HUES6 (cell line): ENCODE measurements around the gene DNAJC15.
"Not testable (repeated sequence)": the region's sequence is repeated elsewhere in the genome, so short reads cannot be mapped to it uniquely, and the experiment has no call there.

Experiments
- H3K27ac ChIP-seq: 2 replicates; pipeline ENCODE4 v1.7.0; 2013; ENCODE audit warnings: low read depth, mild to moderate bottlenecking, low read length, inconsistent platforms
- H3K27me3 ChIP-seq: 2 replicates; pipeline ENCODE4 v1.6.1; 2013; ENCODE audit warnings: low read length; ENCODE audit not compliant: control insufficient read depth, insufficient read depth
- H3K36me3 ChIP-seq: 2 replicates; pipeline ENCODE4 v1.6.1; 2013; ENCODE audit warnings: low read length; ENCODE audit not compliant: control insufficient read depth, insufficient read depth
- H3K4me1 ChIP-seq: 2 replicates; pipeline ENCODE4 v1.6.1; 2013; ENCODE audit warnings: low read length; ENCODE audit not compliant: control insufficient read depth, insufficient read depth
- H3K4me3 ChIP-seq: 2 replicates; pipeline ENCODE4 v1.5.1; 2013; ENCODE audit warnings: low read depth, low read length
- H3K9ac ChIP-seq: one replicate; pipeline ENCODE4 v1.6.1; 2013; ENCODE audit warnings: mild to moderate bottlenecking, low read length
- H3K9me3 ChIP-seq: 2 replicates; pipeline ENCODE4 v1.6.1; 2013; ENCODE audit warnings: low read depth, low read length; ENCODE audit not compliant: control insufficient read depth, insufficient read depth

DNAJC15 gene

DNA sequence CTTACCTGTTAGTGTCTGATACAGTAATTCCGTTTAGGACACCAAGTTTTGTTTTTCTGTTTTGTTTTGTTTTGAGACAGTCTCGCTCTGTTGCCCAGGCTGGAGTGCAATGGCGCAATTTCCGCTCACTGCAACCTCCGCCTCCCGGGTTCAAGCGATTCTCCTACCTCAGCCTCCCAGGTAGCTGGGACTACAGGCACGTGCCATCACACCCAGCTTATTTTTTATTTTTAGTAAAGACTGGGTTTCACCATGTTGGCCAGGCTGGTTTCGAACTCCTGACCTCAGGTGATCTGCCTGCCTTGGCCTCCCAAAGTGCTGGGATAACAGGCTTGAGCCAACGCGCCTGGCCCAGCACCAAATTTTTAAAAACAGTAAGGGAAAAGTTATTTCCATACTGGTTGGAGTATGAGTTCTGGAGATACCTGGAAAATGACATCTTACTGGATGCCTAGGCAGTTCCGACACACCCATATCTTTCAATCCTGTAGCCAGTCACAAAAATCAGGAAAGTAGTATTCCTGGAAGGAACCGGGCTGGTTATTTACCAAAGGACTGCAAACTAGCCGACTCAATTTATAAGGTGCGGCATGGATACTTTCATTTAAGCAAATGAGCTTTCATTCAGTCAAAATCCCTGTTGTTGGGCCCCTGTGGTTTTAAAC is 32.0 kb upstream of the DNAJC15 start:
- peaks cover 24% of the 10 kb centered on the region for H3K27me3 ChIP-seq
- H3K9me3 ChIP-seq, H3K36me3 ChIP-seq, H3K4me1 ChIP-seq, H3K27ac ChIP-seq: not testable (repeated sequence)
- H3K4me3 ChIP-seq, result peak overlapping the region; percentile 57
- H3K9ac ChIP-seq, result peak overlapping the region; percentile 43

GRCh38 chr13:42991898-42992763 is 31.3 kb upstream of the DNAJC15 start, which contains the start of gene EPSTI1:
Gene EPSTI1 (minus strand): TSS chr13:42992241. CDS start chr13:42992165, 76 bp downstream.
- peak within 1 kb of the TSS; percentile 43 for H3K9ac ChIP-seq
- H3K4me1 ChIP-seq, result peaks cover 2% of the 10 kb centered on the region
- H3K4me3 ChIP-seq, result peak within 1 kb of the TSS; percentile 57
- peaks cover 24% of the 10 kb centered on the region for H3K27me3 ChIP-seq
- no peaks in the 10 kb centered on the region for H3K9me3 ChIP-seq
- H3K36me3 ChIP-seq, result no peaks in the 10 kb centered on the region
- H3K27ac ChIP-seq, result no peak within 1 kb of the TSS

- Histone ChIP-seq H3K9ac (no peak overlapping the region), H3K9me3 (no peaks in the 10 kb centered on the region), H3K27ac (no peak overlapping the region), H3K36me3 (no peaks in the 10 kb centered on the region), H3K4me1 (peaks cover 3% of the 10 kb centered on the region), H3K27me3 (peaks cover 24% of the 10 kb centered on the region), H3K4me3 (peak overlapping the region; percentile 57; the same call in 1 of the 2 replicates)
These were observed 30.6 kb upstream of the DNAJC15 start for GRCh38 chr13:42992764-42993122.

- Histone ChIP-seq H3K4me1 (peaks cover 3% of the 10 kb centered on the region), H3K9ac (no peak overlapping the region), H3K4me3 (no peak overlapping the region), H3K36me3 (no peaks in the 10 kb centered on the region), H3K9me3 (no peaks in the 10 kb centered on the region), H3K27me3 (peaks cover 24% of the 10 kb centered on the region), H3K27ac (no peak overlapping the region)
These were observed 28.5 kb upstream of the DNAJC15 start for GRCh38 chr13:42994878-42995277.

DNA sequence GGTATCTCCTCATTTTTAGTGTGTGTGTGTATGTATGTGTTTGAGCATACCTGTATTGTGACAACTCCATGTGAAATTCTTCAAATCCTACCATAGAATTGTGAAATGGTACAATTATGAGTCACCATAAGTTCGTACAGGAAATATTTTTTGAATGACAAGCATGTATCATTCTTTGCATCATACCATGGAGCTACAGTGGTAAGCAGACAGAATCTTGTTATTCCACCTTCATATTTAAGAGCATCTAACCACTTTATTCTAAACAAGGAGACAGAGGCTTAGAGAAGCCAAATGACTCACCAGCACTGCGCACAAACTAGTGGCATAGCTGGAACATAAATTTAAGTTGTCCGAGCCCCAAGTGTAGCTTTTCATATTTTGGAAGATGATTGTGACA is 26.8 kb upstream of the DNAJC15 start:
- H3K4me1 ChIP-seq, result peaks cover 3% of the 10 kb centered on the region
- H3K9me3 ChIP-seq, result no peaks in the 10 kb centered on the region
- no peak overlapping the region for H3K9ac ChIP-seq
- H3K4me3 ChIP-seq, result no peak overlapping the region
- H3K27me3 ChIP-seq, result peaks cover 16% of the 10 kb centered on the region
- H3K27ac ChIP-seq, result no peak overlapping the region
- H3K36me3 ChIP-seq, result no peaks in the 10 kb centered on the region

DNA sequence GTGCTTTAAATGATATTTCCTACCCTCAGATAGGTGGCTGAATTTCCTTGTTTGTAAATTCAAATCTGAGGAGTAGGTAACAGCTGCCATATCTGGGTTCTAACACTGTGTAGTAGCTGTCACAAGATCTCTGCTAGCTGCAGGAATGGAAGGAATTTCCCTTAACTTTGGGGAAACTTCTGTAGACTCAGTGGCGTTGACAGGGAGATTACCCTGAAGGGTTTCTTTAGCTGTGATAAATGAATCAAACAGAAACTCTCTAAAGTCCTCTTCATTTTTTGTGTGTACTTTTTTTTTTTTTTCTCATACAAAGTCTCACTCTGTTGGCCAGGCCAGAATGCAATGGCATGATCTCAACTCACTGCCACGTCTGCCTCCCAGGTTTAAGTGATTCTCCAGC is 26.0 kb upstream of the DNAJC15 start:
- peaks cover 3% of the 10 kb centered on the region for H3K4me1 ChIP-seq
- H3K27ac ChIP-seq, result no peak overlapping the region
- H3K27me3 ChIP-seq, result peaks cover 8% of the 10 kb centered on the region
- H3K9me3 ChIP-seq, result no peaks in the 10 kb centered on the region; the same call in 1 of the 2 replicates
- no peak overlapping the region for H3K9ac ChIP-seq
- no peaks in the 10 kb centered on the region for H3K36me3 ChIP-seq
- H3K4me3 ChIP-seq, result no peak overlapping the region

DNA sequence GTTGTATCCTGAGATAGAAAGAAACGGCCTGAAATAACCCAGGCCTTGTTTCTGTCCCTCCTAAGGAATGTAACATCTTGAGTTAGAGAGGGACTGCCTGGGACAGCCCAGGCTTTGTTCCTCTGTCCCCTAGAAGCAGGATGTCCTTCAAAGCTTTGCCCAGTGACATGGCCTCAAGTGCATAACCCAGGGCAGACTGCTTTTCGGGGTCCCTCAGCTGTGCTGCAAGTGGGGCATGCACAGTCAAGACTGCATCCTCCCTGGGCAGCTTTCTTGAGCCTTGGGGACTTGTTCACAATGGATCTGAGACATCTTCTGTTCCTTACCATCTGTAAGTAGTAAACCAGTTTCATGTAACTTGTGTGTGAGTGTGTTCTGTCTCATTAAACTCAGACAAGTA is 23.9 kb upstream of the DNAJC15 start:
- H3K9ac ChIP-seq, result no peak overlapping the region
- H3K27ac ChIP-seq, result no peak overlapping the region
- H3K4me3 ChIP-seq, result no peak overlapping the region
- H3K4me1 ChIP-seq, result peaks cover 3% of the 10 kb centered on the region; the same call in 1 of the 2 replicates
- no peaks in the 10 kb centered on the region for H3K27me3 ChIP-seq
- no peaks in the 10 kb centered on the region; the same call in 1 of the 2 replicates for H3K9me3 ChIP-seq
- H3K36me3 ChIP-seq, result no peaks in the 10 kb centered on the region

- no peaks in the 10 kb centered on the region for H3K36me3 ChIP-seq
- no peaks in the 10 kb centered on the region; the same call in 1 of the 2 replicates for H3K9me3 ChIP-seq
- no peaks in the 10 kb centered on the region for H3K27me3 ChIP-seq
- H3K9ac ChIP-seq, result no peak overlapping the region
- no peak overlapping the region for H3K4me3 ChIP-seq
- H3K27ac ChIP-seq, result no peak overlapping the region
- H3K4me1 ChIP-seq, result peaks cover 12% of the 10 kb centered on the region; the same call in 1 of the 2 replicates
These were observed 22.7 kb upstream of the DNAJC15 start for GRCh38 chr13:43000676-43001075.

- Histone ChIP-seq H3K9ac (no peak overlapping the region), H3K36me3 (no peaks in the 10 kb centered on the region), H3K27me3 (no peaks in the 10 kb centered on the region), H3K4me1 (peaks cover 16% of the 10 kb centered on the region; the same call in 1 of the 2 replicates), H3K9me3 (no peaks in the 10 kb centered on the region; the same call in 1 of the 2 replicates), H3K27ac (no peak overlapping the region), H3K4me3 (no peak overlapping the region)
These were observed 21.4 kb upstream of the DNAJC15 start for GRCh38 chr13:43002021-43002420.

- Histone ChIP-seq H3K27ac (no peak overlapping the region), H3K9ac (no peak overlapping the region), H3K27me3 (no peaks in the 10 kb centered on the region), H3K9me3 (no peaks in the 10 kb centered on the region; the same call in 1 of the 2 replicates), H3K4me3 (no peak overlapping the region), H3K4me1 (peaks cover 18% of the 10 kb centered on the region; the same call in 1 of the 2 replicates), H3K36me3 (no peaks in the 10 kb centered on the region)
These were observed 20.4 kb upstream of the DNAJC15 start for GRCh38 chr13:43003010-43003409.

DNA sequence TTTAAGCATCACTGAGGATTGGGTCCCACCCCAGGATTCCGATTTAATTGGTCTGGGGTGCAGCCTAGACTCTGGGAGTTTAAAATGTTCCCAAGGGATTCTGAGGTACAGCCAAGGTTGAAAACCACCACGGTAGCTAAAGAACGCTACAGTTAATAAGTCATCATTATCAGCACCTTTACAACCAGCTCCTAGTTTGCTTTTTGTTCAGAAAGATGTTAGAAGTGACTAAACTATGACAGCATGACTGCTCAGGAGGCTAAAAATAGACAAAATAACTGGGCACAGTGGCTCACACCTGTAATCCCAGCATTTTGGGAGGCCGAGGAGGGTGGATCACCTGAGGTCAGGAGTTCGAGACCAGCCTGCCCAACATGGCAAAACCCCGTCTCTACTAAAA is 19.7 kb upstream of the DNAJC15 start:
- Histone ChIP-seq H3K27ac (no peak overlapping the region), H3K9ac (no peak overlapping the region), H3K4me1 (peaks cover 18% of the 10 kb centered on the region; the same call in 1 of the 2 replicates)

More for the DNA sequence above, 19.7 kb upstream of the DNAJC15 start:
- Histone ChIP-seq H3K4me3 (no peak overlapping the region), H3K27me3 (no peaks in the 10 kb centered on the region), H3K36me3 (no peaks in the 10 kb centered on the region), H3K9me3 (no peaks in the 10 kb centered on the region; the same call in 1 of the 2 replicates)
